HG03025 (cell line): Measurements from ENCODE around the gene TIMM13.
"Not testable (repeated sequence)": the region's sequence is repeated elsewhere in the genome, so short reads cannot be mapped to it uniquely, and the experiment has no call there.

Experiments
- ATAC-seq: cut with Tn5 transposase; IDR thresholded peaks from one replicate; pipeline ENCODE4 v1.9.1; 2021; ENCODE audit warnings: mild to moderate bottlenecking, moderate library complexity; ENCODE audit not compliant: unreplicated experiment, low FRiP score

The TIMM13 gene

GRCh38 chr19:2432131-2432848, 4.9 kb upstream of the TIMM13 start:
- ATAC-seq, result no peak

GRCh38 chr19:2431318-2432055, 4.1 kb upstream of the TIMM13 start:
- ATAC-seq, result no peak

- no peak for ATAC-seq
Measured at GRCh38 chr19:2429917-2430535, 2.6 kb upstream of the TIMM13 start.

- ATAC-seq, result no peak
Measured at GRCh38 chr19:2428756-2429711, 1.6 kb upstream of the TIMM13 start.

- ATAC-seq, result no peak
Measured at GRCh38 chr19:2428321-2428690, 920 bp upstream of the TIMM13 start.

GRCh38 chr19:2426611-2427428, 566 bp downstream of the TIMM13 start:
- ATAC-seq, result peak; percentile 7

GRCh38 chr19:2425622-2426581, 1.5 kb downstream of the TIMM13 start:
- no peak for ATAC-seq

GRCh38 chr19:2424686-2425621, 2.4 kb downstream of the TIMM13 start:
- ATAC-seq, result no peak

GRCh38 chr19:2423915-2424685, 3.3 kb downstream of the TIMM13 start:
- ATAC-seq, result no peak

GRCh38 chr19:2423071-2423914, 4.1 kb downstream of the TIMM13 start:
- no peak for ATAC-seq

- ATAC-seq, result no peak
Measured at GRCh38 chr19:2421581-2422306, 5.6 kb downstream of the TIMM13 start.

- ATAC-seq, result no peak
Measured at GRCh38 chr19:2420490-2420889, 6.9 kb downstream of the TIMM13 start.

GRCh38 chr19:2419754-2420153, 7.6 kb downstream of the TIMM13 start:
- ATAC-seq, result no peak

GRCh38 chr19:2417881-2418406, 9.4 kb downstream of the TIMM13 start:
- no peak for ATAC-seq

GRCh38 chr19:2417436-2417835, 9.9 kb downstream of the TIMM13 start:
- not testable (repeated sequence) for ATAC-seq
